ENCODE data around the gene CADPS2. TPM values are rescaled to one million over a fixed set of nuclear protein-coding genes. Genes with fewer than 3 reads are reported as not detected.

CADPS2 gene
- total RNA-seq, 4 donors from 2014 or later, result 8.7 to 27.9 (median 16.7) TPM

GRCh38 chr7:122584676-122585251, 301.5 kb downstream of the CADPS2 start:
- no peak for TF ChIP-seq CTCF (IDR thresholded peaks at IDR 0.05; ENCODE audit: low read depth)

DNA sequence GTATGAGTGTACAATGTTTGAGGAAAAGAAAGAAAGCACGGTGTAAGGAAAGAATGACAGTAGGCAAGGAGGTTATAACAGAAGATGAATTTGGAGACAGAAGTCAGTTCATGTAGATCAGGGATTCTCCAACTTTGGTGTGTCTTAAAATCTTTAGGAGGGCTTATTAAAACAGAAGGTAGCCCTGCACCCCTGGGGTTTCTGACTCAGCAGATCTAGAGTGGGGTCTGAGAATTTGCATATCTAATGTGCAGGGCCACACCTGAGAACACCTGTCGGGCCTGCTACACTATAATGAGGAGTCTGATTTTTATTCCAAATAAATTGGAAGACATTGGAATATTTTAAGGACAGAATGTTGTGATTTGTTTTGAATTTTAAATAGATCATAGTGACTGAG, 307.9 kb downstream of the CADPS2 start:
- no peak for TF ChIP-seq CTCF (IDR thresholded peaks at IDR 0.05; ENCODE audit: low read depth)

DNA sequence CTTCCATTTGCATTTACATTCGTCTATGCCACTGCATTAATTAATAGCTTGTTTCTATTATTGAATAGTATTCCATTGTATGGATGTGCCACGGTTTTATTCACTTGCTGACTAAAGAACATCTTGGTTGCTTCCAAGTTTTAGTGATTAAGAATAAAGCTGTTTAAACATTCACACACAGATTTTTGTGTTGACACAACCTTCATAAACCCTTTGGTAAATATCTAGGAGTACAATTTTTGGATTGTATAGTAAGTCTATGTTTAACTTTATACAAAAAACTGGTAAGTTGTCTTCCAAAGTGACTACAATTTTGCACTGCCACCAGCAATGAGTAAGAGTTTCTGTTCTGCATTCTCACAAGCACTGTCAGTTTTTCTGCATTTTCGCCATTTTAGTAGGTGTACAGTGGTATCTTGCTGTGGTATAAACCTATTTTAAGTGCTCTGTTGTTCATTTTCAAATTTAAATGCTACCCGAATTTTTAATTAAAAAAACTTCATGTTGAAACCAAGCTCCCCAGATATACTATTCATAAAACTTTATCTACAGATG, 308.7 kb downstream of the CADPS2 start:
- no peak for TF ChIP-seq CTCF (IDR thresholded peaks at IDR 0.05; ENCODE audit: low read depth)

GRCh38 chr7:122572706-122573105, 313.6 kb downstream of the CADPS2 start:
- no peak for TF ChIP-seq CTCF (IDR thresholded peaks at IDR 0.05; ENCODE audit: low read depth)

GRCh38 chr7:122561326-122561725, 324.9 kb downstream of the CADPS2 start:
- TF ChIP-seq CTCF (IDR thresholded peaks at IDR 0.05; ENCODE audit: low read depth), result no peak

- TF ChIP-seq CTCF (IDR thresholded peaks at IDR 0.05; ENCODE audit: low read depth), result no peak
These were observed 329.3 kb downstream of the CADPS2 start for GRCh38 chr7:122556873-122557542.

DNA sequence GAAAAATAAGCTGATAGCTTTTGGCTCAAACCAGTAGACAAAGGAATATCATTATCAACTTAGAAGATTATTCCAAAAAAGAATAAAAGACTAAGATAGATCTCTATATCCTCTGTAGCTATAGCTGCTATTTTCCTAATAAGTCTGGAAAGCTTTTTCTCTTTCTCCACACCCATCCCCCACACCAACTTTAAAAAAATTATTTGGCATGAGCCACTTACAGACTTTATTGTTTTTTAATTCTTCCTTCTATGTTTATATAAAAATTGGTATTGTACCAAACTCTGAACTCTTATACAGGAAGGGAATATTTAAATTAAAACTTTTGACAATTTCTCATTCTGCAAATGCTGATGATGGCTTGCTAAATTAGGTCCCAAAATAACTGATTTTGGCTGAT, 330.0 kb downstream of the CADPS2 start:
- TF ChIP-seq CTCF (IDR thresholded peaks at IDR 0.05; ENCODE audit: low read depth), result no peak

All from subcutaneous adipose tissue (tissue), 4 donors.